ENCODE data around the gene LY9. TPM values are rescaled to one million over a fixed set of nuclear protein-coding genes. Genes with fewer than 3 reads are reported as not detected.
"Not testable (repeated sequence)": the region's sequence is repeated elsewhere in the genome, so short reads cannot be mapped to it uniquely, and the experiment has no call there.

Gene LY9
- total RNA-seq, 2 experiments from 2014 or later: 1.3 to 8.0 TPM

GRCh38 chr1:160866001-160866694 lies 70.2 kb downstream of the LY9 start:
- no peaks in the 10 kb centered on the region for H3K27me3 Mint-ChIP-seq

GRCh38 chr1:160866695-160867260 lies 70.8 kb downstream of the LY9 start:
- no peak overlapping the region for H3K27ac Mint-ChIP-seq
- H3K36me3 Mint-ChIP-seq: no peaks in the 10 kb centered on the region
- H3K4me3 Mint-ChIP-seq: no peak overlapping the region
- peaks cover 26% of the 10 kb centered on the region for H3K4me1 Mint-ChIP-seq
- CTCF ChIA-PET: interaction anchor here (0.9 to 7.0 kb wide), 3 partner anchors 31 to 86 kb away, joined by 3 to 56 read pairs (median 11); partner anchors contain the start of gene ITLN2
- H3K27me3 Mint-ChIP-seq: no peaks in the 10 kb centered on the region
- no peaks in the 10 kb centered on the region for H3K9me3 Mint-ChIP-seq (ENCODE audit: low read depth)
- no peak for ATAC-seq
- no peak for DNase-seq

More at GRCh38 chr1:160866001-160866694, 70.2 kb downstream of the LY9 start:
- Mint-ChIP-seq H3K27ac (no peak overlapping the region), H3K4me3 (no peak overlapping the region), H3K36me3 (no peaks in the 10 kb centered on the region), H3K9me3 (ENCODE audit: low read depth) (no peaks in the 10 kb centered on the region), H3K4me1 (peaks cover 30% of the 10 kb centered on the region)
- CTCF ChIA-PET: interaction anchor here (0.9 to 7.0 kb wide), 7 partner anchors 8 to 87 kb away, joined by 3 to 56 read pairs (median 11); partner anchors contain the start of genes ITLN1 and ITLN2
- ATAC-seq (no peak), DNase-seq (no peak)

- H3K36me3 Mint-ChIP-seq; ATAC-seq; H3K4me3 Mint-ChIP-seq; DNase-seq; H3K27me3 Mint-ChIP-seq; H3K9me3 Mint-ChIP-seq (ENCODE audit: low read depth): not testable (repeated sequence)
- Mint-ChIP-seq H3K4me1 (peaks cover 18% of the 10 kb centered on the region), H3K27ac (peak overlapping the region; percentile 10)
- CTCF ChIA-PET: interaction anchor here (3.3 kb wide), 1 partner anchor 33 kb away, joined by 11 read pairs; no protein-coding TSS in a partner anchor
These were observed 71.7 kb downstream of the LY9 start for GRCh38 chr1:160867651-160868050.

- ATAC-seq: no peak
- Mint-ChIP-seq H3K27ac (no peak overlapping the region), H3K36me3 (no peaks in the 10 kb centered on the region), H3K4me1 (peaks cover 13% of the 10 kb centered on the region), H3K4me3 (no peak overlapping the region), H3K27me3 (no peaks in the 10 kb centered on the region), H3K9me3 (ENCODE audit: low read depth) (no peaks in the 10 kb centered on the region)
- DNase-seq: no peak
- CTCF ChIA-PET: interaction anchor here (3.3 kb wide), 1 partner anchor 34 kb away, joined by 11 read pairs; no protein-coding TSS in a partner anchor
These were observed 72.2 kb downstream of the LY9 start for GRCh38 chr1:160868141-160868540.

- Mint-ChIP-seq H3K27me3 (no peaks in the 10 kb centered on the region), H3K4me3 (no peak overlapping the region), H3K4me1 (peaks cover 26% of the 10 kb centered on the region), H3K36me3 (no peaks in the 10 kb centered on the region), H3K27ac (no peak overlapping the region), H3K9me3 (ENCODE audit: low read depth) (no peaks in the 10 kb centered on the region)
- CTCF ChIA-PET: interaction anchor here (2.0 to 2.1 kb wide), 3 partner anchors 10 to 98 kb away, joined by 6 to 10 read pairs (median 6); no protein-coding TSS in a partner anchor
- DNase-seq (no peak), ATAC-seq (no peak)
These were observed 79.0 kb downstream of the LY9 start for GRCh38 chr1:160874935-160875334.

- H3K36me3 Mint-ChIP-seq; H3K27me3 Mint-ChIP-seq; H3K4me3 Mint-ChIP-seq; CTCF ChIA-PET; H3K27ac Mint-ChIP-seq; DNase-seq; H3K9me3 Mint-ChIP-seq (ENCODE audit: low read depth); ATAC-seq: not testable (repeated sequence)
- peaks cover 26% of the 10 kb centered on the region for H3K4me1 Mint-ChIP-seq
These were observed 79.6 kb downstream of the LY9 start for GRCh38 chr1:160875591-160875990.

- Mint-ChIP-seq H3K4me1 (peaks cover 26% of the 10 kb centered on the region), H3K36me3 (no peaks in the 10 kb centered on the region), H3K27me3 (no peaks in the 10 kb centered on the region), H3K27ac (no peak overlapping the region), H3K4me3 (no peak overlapping the region), H3K9me3 (ENCODE audit: low read depth) (no peaks in the 10 kb centered on the region)
- CTCF ChIA-PET: interaction anchor here (1.0 to 5.3 kb wide), 13 partner anchors 11 to 151 kb away, joined by 3 to 86 read pairs (median 7); partner anchors contain the start of genes CD244 and ITLN2
- no peak for ATAC-seq
- DNase-seq: no peak
These were observed 80.3 kb downstream of the LY9 start for GRCh38 chr1:160876311-160876710.

- no peak overlapping the region for H3K4me3 Mint-ChIP-seq
- DNase-seq (no peak), ATAC-seq (peak; percentile 76)
- no peaks in the 10 kb centered on the region for H3K36me3 Mint-ChIP-seq
- CTCF ChIA-PET: interaction anchor here (0.9 to 5.3 kb wide), 21 partner anchors 9 to 152 kb away, joined by 3 to 86 read pairs (median 5); partner anchors contain the start of genes CD244 and ITLN2
- peak overlapping the region; percentile 45 for H3K27ac Mint-ChIP-seq
- H3K9me3 Mint-ChIP-seq (ENCODE audit: low read depth): no peaks in the 10 kb centered on the region
- peaks cover 26% of the 10 kb centered on the region for H3K4me1 Mint-ChIP-seq
- no peaks in the 10 kb centered on the region for H3K27me3 Mint-ChIP-seq
These were observed 81.2 kb downstream of the LY9 start for GRCh38 chr1:160877221-160877620.

Other genes with a start within 250 kb of the LY9 start
- 10 to 100 TPM; 29.9 to 34.6 TPM for gene CD84, start 216.7 kb upstream of the LY9 start, total RNA-seq
- 100 to 1,000 TPM in 1 of 2 experiments, 10 to 100 TPM in 1; 59.3 to 105 TPM for gene SLAMF1, start 149.1 kb upstream of the LY9 start, total RNA-seq
- 100 to 1,000 TPM; 304 to 332 TPM for gene CD48, start 84.4 kb upstream of the LY9 start, total RNA-seq
- 100 to 1,000 TPM; 107 to 126 TPM for gene SLAMF7, start 56.9 kb upstream of the LY9 start, total RNA-seq
- gene CD244, start 66.7 kb downstream of the LY9 start, total RNA-seq: 10 to 100 TPM; 25.6 to 34.5 TPM
- not detected for gene ITLN1, start 89.0 kb downstream of the LY9 start, total RNA-seq
- not detected for gene ITLN2, start 158.6 kb downstream of the LY9 start, total RNA-seq
- 10 to 100 TPM; 13.5 to 14.0 TPM for gene F11R, start 225.0 kb downstream of the LY9 start, total RNA-seq
- gene TSTD1, start 242.8 kb downstream of the LY9 start, total RNA-seq: 10 to 100 TPM; 62.8 TPM
- 10 to 100 TPM; 75.4 to 90.1 TPM for gene USF1, start 249.8 kb downstream of the LY9 start, total RNA-seq